ENCODE results near the gene NACA2.

NACA2 gene

DNA sequence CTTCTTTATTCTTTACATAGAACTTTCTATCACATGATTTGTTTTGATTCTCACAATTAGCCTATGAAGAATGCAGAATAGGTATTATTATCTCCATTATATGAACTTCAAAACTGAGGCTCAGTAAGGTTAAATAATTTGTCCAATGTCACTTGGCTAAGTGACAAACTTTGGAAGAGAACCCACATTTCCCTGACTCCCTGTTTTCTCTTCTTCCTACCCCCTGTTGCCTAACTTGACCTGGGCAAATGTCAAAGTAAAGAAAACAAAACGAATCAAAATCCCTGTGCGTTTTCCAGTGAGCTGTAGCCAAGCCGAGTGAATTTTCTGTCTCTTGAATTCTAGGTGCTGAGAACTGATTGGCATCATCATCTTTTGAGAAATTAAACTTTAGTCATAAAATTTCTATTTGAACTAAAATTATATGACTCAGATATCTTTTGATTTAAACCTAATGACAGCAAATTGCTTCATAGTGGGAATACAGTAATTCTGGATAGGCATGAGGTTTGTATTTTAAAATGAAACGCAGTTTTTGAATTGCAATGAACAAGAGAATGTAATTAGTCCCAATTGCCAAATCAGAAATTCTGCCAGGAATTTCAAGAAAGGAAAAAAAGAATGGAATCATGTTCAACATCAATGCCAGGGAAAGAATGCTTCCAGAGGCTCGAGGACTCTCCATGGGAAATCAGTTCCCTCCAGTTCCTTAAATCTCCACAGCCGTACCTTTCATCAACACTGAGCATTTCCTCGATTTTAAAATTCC lies 4.6 kb upstream of the NACA2 start:
- DNase-seq (ENCODE audit: low read depth in 2 of 2): no peak
- no peak for TF ChIP-seq CTCF (IDR thresholded peaks at IDR 0.05; ENCODE audit: low read depth, low read length)
- no peak overlapping the region for H3K4me3 ChIP-seq (replicated peaks in 1 of 2; ENCODE audit: low read depth in 2 of 2, low read length in 2 of 2)

- TF ChIP-seq CTCF (IDR thresholded peaks at IDR 0.05; ENCODE audit: low read depth, low read length): no peak
- peak in 1 of 2 donors; percentile 22 for DNase-seq (ENCODE audit: low read depth in 2 of 2)
- H3K4me3 ChIP-seq (replicated peaks in 1 of 2; ENCODE audit: low read depth in 2 of 2, low read length in 2 of 2): no peak overlapping the region
These were observed 3.3 kb upstream of the NACA2 start for GRCh38 chr17:61594294-61594825.

GRCh38 chr17:61593426-61593825 lies 2.4 kb upstream of the NACA2 start:
- DNase-seq (ENCODE audit: low read depth in 2 of 2): no peak
- H3K4me3 ChIP-seq (replicated peaks in 1 of 2; ENCODE audit: low read depth in 2 of 2, low read length in 2 of 2): no peak overlapping the region
- no peak for TF ChIP-seq CTCF (IDR thresholded peaks at IDR 0.05; ENCODE audit: low read depth, low read length)

GRCh38 chr17:61591930-61592329 lies 911 bp upstream of the NACA2 start:
- DNase-seq (ENCODE audit: low read depth in 2 of 2): no peak
- no peak overlapping the region for H3K4me3 ChIP-seq (replicated peaks in 1 of 2; ENCODE audit: low read depth in 2 of 2, low read length in 2 of 2)
- TF ChIP-seq CTCF (IDR thresholded peaks at IDR 0.05; ENCODE audit: low read depth, low read length): no peak

- no peak for DNase-seq (ENCODE audit: low read depth in 2 of 2)
- H3K4me3 ChIP-seq (replicated peaks in 1 of 2; ENCODE audit: low read depth in 2 of 2, low read length in 2 of 2): no peak overlapping the region
- TF ChIP-seq CTCF (IDR thresholded peaks at IDR 0.05; ENCODE audit: low read depth, low read length): no peak
These were observed 1.0 kb downstream of the NACA2 start for GRCh38 chr17:61589990-61590389.

DNA sequence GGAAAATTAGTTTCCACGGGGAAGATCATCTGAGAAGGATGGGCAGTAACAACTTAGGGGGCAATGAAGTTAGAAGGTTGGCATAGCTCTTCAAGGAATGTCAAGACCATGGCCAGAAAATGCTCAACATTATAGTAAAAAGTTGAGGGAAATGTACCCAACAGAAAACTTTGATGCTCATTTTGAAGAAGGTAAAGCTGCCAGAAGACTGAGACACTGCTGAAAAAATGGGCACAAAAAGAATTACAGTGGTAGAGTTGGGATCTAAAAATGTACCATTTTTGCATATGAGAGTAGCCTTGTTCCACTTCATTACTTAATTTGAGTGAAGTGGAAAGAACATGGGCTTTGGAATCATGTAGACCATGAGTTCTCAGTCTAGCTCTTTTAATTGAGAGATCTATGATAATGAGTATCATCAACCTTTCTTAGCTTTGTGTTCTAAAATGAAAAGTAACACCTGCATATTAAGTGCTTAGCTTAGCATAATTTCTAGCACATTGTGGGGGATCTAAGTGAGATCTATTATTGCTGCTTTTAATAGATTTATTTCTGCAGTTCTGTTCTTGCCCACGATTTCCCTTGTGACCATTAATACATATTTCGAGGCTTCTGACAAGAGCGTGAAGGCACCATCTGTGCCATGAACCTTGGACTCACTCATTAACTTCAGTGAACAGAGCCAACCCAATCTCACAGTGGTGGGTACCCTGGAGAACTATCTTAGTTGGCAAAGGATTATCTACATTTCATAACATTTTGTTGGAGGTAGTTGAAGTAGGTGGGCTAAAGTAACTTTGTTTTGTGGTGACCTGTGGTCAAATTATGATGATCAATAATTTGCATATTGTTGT lies 3.0 kb downstream of the NACA2 start:
- no peak for DNase-seq (ENCODE audit: low read depth in 2 of 2)
- H3K4me3 ChIP-seq (replicated peaks in 1 of 2; ENCODE audit: low read depth in 2 of 2, low read length in 2 of 2): no peak overlapping the region
- no peak for TF ChIP-seq CTCF (IDR thresholded peaks at IDR 0.05; ENCODE audit: low read depth, low read length)

Data from cardiac fibroblast (primary cell).